Measurements from ENCODE around the gene RHO.

Gene RHO

GRCh38 chr3:129562803-129563202 is 34.4 kb downstream of the RHO start:
- no peak for DNase-seq

- DNase-seq, result no peak
These were observed 34.9 kb downstream of the RHO start for GRCh38 chr3:129563332-129563731.

- no peak for DNase-seq
These were observed 35.6 kb downstream of the RHO start for GRCh38 chr3:129563850-129564535.

- DNase-seq, result no peak
These were observed 36.7 kb downstream of the RHO start for GRCh38 chr3:129564981-129565644.

GRCh38 chr3:129565902-129566301 is 37.5 kb downstream of the RHO start:
- no peak for DNase-seq

GRCh38 chr3:129567176-129567705 is 38.8 kb downstream of the RHO start:
- no peak for DNase-seq

GRCh38 chr3:129567939-129568338 is 39.5 kb downstream of the RHO start:
- DNase-seq, result no peak

- DNase-seq, result no peak
These were observed 41.4 kb downstream of the RHO start for GRCh38 chr3:129569856-129570255.

- no peak for DNase-seq
These were observed 43.4 kb downstream of the RHO start for GRCh38 chr3:129571605-129572547.

GRCh38 chr3:129572603-129573002 is 44.2 kb downstream of the RHO start:
- no peak for DNase-seq

GRCh38 chr3:129573493-129573892 is 45.1 kb downstream of the RHO start:
- no peak for DNase-seq

GRCh38 chr3:129574206-129574605 is 45.8 kb downstream of the RHO start:
- DNase-seq, result no peak

GRCh38 chr3:129575233-129575996 is 47.0 kb downstream of the RHO start:
- DNase-seq, result no peak

- no peak for DNase-seq
These were observed 47.6 kb downstream of the RHO start for GRCh38 chr3:129575997-129576384.

- peak; percentile 62 for DNase-seq
These were observed 48.3 kb downstream of the RHO start for GRCh38 chr3:129576514-129577352.

- no peak for DNase-seq
These were observed 48.9 kb downstream of the RHO start for GRCh38 chr3:129577366-129577765.

GRCh38 chr3:129577925-129578786 is 49.7 kb downstream of the RHO start:
- no peak for DNase-seq

GRCh38 chr3:129579991-129580390 is 51.6 kb downstream of the RHO start:
- DNase-seq, result no peak

GRCh38 chr3:129581623-129582022 is 53.2 kb downstream of the RHO start:
- DNase-seq, result no peak

GRCh38 chr3:129582799-129583198 is 54.4 kb downstream of the RHO start:
- no peak for DNase-seq

- DNase-seq, result no peak
These were observed 54.9 kb downstream of the RHO start for GRCh38 chr3:129583289-129583688.
